ENCODE measurements around the gene CRK.
A peak's percentile ranks its signal among the peaks of the same experiment; 100 is the strongest.

- TF ChIP-seq CTCF (IDR thresholded peaks at IDR 0.05): no peak
- no peak for TF ChIP-seq EP300 (IDR thresholded peaks at IDR 0.05)
- peak; percentile 23 for TF ChIP-seq POLR2A (IDR thresholded peaks at IDR 0.05)
These were observed 34.8 kb upstream of the CRK start for GRCh38 chr17:1490643-1491442.
